Esophagus muscularis mucosa (tissue), 4 donors: ENCODE results near the gene MRO. TPM values are rescaled to one million over a fixed set of nuclear protein-coding genes. Genes with fewer than 3 reads are reported as not detected.

Experiments
- DNase-seq: peaks from one replicate; pipeline ENCODE4 v3.0.0-alpha.2; 2017; ENCODE audit errors: extremely low spot score
- H3K27ac ChIP-seq, 4 donors: fragments of 200-600 bp; sonication (generic); replicated peaks in 1 of 4; 1 replicate in 3 of 4; 2 replicates in 1 of 4; pipeline ENCODE4 v1.5.1; 2016 to 2019; ENCODE audit warnings: mild to moderate bottlenecking in 1 of 4
- H3K27me3 ChIP-seq, 4 donors: fragments of 200-600 bp; sonication (generic); one replicate each; pipeline versions ENCODE4 v1.5.1 to v1.6.0; 2016 to 2019
- H3K36me3 ChIP-seq, 4 donors: fragments of 200-600 bp; sonication (generic); one replicate each; pipeline ENCODE4 v1.5.1; 2016 to 2019
- H3K4me1 ChIP-seq, 4 donors: fragments of 200-600 bp; sonication (generic); one replicate each; pipeline ENCODE4 v1.5.1; 2016 to 2019
- H3K4me3 ChIP-seq, 4 donors: fragments of 200-600 bp; sonication (generic); 1 replicate in 2 of 4; 2 replicates in 2 of 4; pipeline ENCODE4 v1.5.1; 2016 to 2019; ENCODE audit warnings: mild to moderate bottlenecking in 4 of 4, moderate library complexity in 1 of 4
- H3K9me3 ChIP-seq, 4 donors: fragments of 200-600 bp; sonication (generic); 1 replicate in 3 of 4; 2 replicates in 1 of 4; pipeline ENCODE4 v1.5.1; 2016 to 2019
- EP300 ChIP-seq: sonication (generic); formaldehyde crosslinking; IDR thresholded peaks from one replicate; pipeline ENCODE4 v1.6.1; 2017; ENCODE audit warnings: antibody characterized with exemption
- POLR2A ChIP-seq: fragments of 450-650 bp; IDR thresholded peaks from one replicate; pipeline ENCODE4 v1.6.1; 2017; ENCODE audit warnings: antibody characterized with exemption, moderate library complexity, mild to moderate bottlenecking, low read depth
- POLR2AphosphoS5 ChIP-seq, 2 donors: sonication (generic); formaldehyde crosslinking; IDR thresholded peaks; one replicate each; pipeline ENCODE4 v1.6.1; 2017; ENCODE audit warnings: antibody characterized with exemption in 2 of 2
- WGBS: methylation state at CpG from one replicate; pipeline ENCODE4 v1.1.5; 2018; 5-methylcytosine and 5-hydroxymethylcytosine counted together
- intact Hi-C: fragments of 100-400 bp; cut with DNase I; formaldehyde crosslinking; loops from one replicate; pipeline ENCODE4 v1.15.1; 2023
- total RNA-seq, 4 donors: library from RNA; depleted of rRNA; stranded (reverse); fragments of >200 nt; gene quantifications; one replicate each; pipeline versions ENCODE4 v1.1.0 to v1.2.1, GENCODE V29; 2016
- TF ChIP-seq, protein P1 (sequence below), 3 experiments: fragments of 200-600 bp in 2 of 3; fragments of 450-650 bp in 1 of 3; sonication (generic) in 2 of 3; IDR thresholded peaks; one replicate each; pipeline ENCODE4 v1.5.1; 2017 to 2019; ENCODE audit warnings: antibody characterized with exemption in 3 of 3, mild to moderate bottlenecking in 2 of 3, moderate library complexity in 1 of 3

Gene MRO
- total RNA-seq, 4 donors from 2014 or later: 0.52 to 1.4 (median 0.83) TPM

DNA sequence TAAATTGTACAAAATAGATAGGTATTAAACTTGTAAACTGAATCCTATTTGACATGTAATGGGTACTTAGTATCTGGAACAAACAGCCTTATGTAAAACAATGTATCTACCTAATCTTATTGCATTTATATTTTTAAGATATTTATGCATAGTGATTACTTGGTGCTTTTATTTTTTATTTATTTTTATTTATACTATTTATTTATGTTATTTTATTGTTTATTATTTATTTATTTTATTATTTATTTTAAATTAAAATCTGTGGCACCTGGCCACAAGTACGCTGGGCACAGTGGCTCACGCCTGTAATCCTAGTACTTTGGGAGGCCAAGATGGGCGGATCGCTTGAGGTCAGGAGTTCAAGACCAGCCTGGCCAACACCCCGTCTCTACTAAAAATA lies 26.9 kb downstream of the MRO start:
- TF ChIP-seq POLR2AphosphoS5 (IDR thresholded peaks at IDR 0.05): no peak
- TF ChIP-seq EP300: no peak
- TF ChIP-seq POLR2A: no peak
- intact Hi-C loops: no loop called here
- H3K4me1 ChIP-seq: no peaks in the 10 kb centered on the region

DNA sequence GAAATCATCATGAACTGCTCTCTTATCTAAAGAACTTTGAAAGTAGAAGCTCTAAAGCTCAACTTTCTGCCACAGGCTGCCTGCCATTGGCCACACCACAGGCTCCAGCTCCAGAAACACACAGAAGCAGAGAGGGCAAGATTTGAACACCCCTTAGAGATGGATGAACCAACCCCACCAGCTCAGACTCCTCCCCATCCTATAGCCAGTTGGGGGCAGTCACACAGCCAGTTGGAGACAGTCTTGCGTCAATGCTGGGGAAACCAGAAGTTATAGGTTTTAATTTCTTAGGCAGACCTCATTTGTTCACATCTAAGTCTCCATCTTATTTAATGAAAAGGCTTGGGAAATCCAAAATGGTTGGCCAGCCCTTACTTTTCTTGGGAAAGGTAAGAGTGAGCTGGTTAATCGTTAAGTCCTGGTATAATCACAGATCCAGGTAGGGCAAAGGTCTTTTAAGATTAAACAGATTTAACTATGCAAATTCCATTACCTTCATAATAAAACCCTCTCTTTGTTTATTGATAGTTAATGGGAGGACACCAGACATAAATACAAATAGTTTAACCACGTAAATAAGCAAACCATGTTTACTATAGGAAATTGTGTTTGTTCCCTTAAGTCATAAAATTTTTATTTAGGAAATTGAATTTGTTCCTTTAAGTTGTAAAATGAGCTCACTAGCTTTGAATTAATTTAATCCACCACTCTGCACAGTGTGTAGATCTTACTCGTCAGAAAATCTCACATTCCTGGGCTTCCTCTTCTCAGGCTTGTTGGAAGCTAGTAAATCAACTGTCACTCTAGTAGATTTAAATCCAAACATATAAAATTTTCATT lies 28.0 kb downstream of the MRO start:
- no peak overlapping the region for H3K27ac ChIP-seq
- H3K4me1 ChIP-seq: no peaks in the 10 kb centered on the region
- TF ChIP-seq POLR2AphosphoS5 (IDR thresholded peaks at IDR 0.05): no peak
- TF ChIP-seq, protein P1, sequence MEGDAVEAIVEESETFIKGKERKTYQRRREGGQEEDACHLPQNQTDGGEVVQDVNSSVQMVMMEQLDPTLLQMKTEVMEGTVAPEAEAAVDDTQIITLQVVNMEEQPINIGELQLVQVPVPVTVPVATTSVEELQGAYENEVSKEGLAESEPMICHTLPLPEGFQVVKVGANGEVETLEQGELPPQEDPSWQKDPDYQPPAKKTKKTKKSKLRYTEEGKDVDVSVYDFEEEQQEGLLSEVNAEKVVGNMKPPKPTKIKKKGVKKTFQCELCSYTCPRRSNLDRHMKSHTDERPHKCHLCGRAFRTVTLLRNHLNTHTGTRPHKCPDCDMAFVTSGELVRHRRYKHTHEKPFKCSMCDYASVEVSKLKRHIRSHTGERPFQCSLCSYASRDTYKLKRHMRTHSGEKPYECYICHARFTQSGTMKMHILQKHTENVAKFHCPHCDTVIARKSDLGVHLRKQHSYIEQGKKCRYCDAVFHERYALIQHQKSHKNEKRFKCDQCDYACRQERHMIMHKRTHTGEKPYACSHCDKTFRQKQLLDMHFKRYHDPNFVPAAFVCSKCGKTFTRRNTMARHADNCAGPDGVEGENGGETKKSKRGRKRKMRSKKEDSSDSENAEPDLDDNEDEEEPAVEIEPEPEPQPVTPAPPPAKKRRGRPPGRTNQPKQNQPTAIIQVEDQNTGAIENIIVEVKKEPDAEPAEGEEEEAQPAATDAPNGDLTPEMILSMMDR (IDR thresholded peaks at IDR 0.05): no peak
- TF ChIP-seq EP300: no peak
- TF ChIP-seq POLR2A: no peak
- 85% methylated on average over 4 of the region's 4 CpGs for WGBS
- H3K27me3 ChIP-seq: no peaks in the 10 kb centered on the region
- H3K36me3 ChIP-seq: no peaks in the 10 kb centered on the region
- no peak for DNase-seq
- intact Hi-C loops: no loop called here
- no peaks in the 10 kb centered on the region for H3K9me3 ChIP-seq
- no peak overlapping the region for H3K4me3 ChIP-seq

More for the DNA sequence above, 26.9 kb downstream of the MRO start:
- 93% methylated on average over 5 of the region's 5 CpGs for WGBS
- Histone ChIP-seq H3K9me3 (no peaks in the 10 kb centered on the region), H3K4me3 (no peak overlapping the region), H3K36me3 (no peaks in the 10 kb centered on the region), H3K27ac (no peak overlapping the region), H3K27me3 (no peaks in the 10 kb centered on the region)
- DNase-seq: no peak

DNA sequence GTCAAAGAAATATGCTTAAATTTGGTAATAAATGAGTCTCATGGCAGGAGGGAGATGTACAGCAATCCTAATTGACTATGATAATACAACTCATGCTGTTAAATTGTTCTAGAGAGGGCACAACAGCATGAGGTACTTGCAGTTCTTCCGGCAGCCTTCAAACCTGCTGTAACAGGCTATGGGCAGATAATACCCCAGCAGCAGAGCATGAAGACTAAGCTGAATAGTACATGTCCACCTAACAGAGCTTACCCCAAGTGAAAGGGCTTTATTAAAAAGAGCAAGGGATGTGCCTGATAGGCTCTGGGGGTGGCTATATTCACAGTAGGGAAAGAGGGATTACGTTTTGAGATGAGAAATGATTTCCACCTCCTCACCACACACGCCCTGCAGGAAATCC lies 28.9 kb downstream of the MRO start:
- TF ChIP-seq, protein P1 (IDR thresholded peaks at IDR 0.05): no peak
- no peak for TF ChIP-seq POLR2A
- no peak for TF ChIP-seq POLR2AphosphoS5 (IDR thresholded peaks at IDR 0.05)
- TF ChIP-seq EP300: no peak
- Histone ChIP-seq H3K9me3 (no peaks in the 10 kb centered on the region), H3K27me3 (no peaks in the 10 kb centered on the region), H3K4me3 (no peak overlapping the region), H3K27ac (no peak overlapping the region), H3K4me1 (no peaks in the 10 kb centered on the region), H3K36me3 (no peaks in the 10 kb centered on the region)
- no peak for DNase-seq
- intact Hi-C loops: no loop called here
- 53% methylated on average over 3 of the region's 3 CpGs for WGBS

DNA sequence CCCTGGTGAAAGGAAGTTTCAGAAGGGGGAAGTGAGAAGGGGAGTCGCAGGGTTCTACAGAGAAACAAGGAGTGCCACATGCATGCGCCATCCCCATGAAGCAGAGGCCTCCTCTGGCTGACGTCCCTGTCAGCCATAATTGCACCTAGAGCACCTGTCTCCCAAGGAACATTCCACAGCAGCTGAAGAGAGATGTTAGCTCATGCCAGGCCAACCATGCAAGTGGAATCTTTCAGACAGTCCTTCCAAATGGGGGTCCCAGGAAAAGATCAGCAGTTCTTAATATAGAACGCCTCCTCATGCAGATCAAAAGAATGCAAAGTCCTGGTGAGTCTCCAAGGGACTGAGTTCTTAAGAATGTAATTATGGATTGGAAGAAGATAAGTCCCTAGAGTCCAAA lies 29.6 kb downstream of the MRO start:
- intact Hi-C loops: no loop called here
- TF ChIP-seq POLR2AphosphoS5 (IDR thresholded peaks at IDR 0.05): no peak
- no peak for TF ChIP-seq EP300
- TF ChIP-seq, protein P1 (IDR thresholded peaks at IDR 0.05): no peak
- no peak for TF ChIP-seq POLR2A
- Histone ChIP-seq H3K36me3 (no peaks in the 10 kb centered on the region), H3K27ac (no peak overlapping the region), H3K4me1 (no peaks in the 10 kb centered on the region), H3K4me3 (no peak overlapping the region), H3K27me3 (no peaks in the 10 kb centered on the region), H3K9me3 (no peaks in the 10 kb centered on the region)
- DNase-seq: peak; percentile 77
- WGBS: 61% methylated on average over 4 of the region's 4 CpGs

DNA sequence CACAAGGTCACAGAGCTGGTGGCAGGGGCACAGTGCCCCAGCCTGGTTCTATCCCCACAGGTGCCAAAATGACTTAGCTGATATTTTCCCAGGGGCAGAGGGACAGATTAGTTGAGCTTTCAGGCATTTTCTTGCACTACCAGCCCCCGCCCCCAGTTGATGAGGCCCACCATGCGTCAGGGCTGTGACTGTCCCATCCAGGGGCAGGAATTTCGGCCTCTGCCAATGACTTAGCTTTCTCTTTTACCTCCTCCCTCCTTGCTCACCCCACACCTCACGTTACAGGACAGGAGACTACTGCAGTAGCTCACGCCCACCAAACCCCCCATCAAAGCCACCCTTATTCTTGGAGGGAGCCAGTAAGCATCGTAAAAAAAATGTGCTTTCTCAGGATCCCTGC lies 31.5 kb downstream of the MRO start:
- 88% methylated on average over 6 of the region's 6 CpGs for WGBS
- H3K4me3 ChIP-seq: no peak overlapping the region
- H3K27me3 ChIP-seq: no peaks in the 10 kb centered on the region
- H3K4me1 ChIP-seq: no peaks in the 10 kb centered on the region
- no peak for TF ChIP-seq POLR2AphosphoS5 (IDR thresholded peaks at IDR 0.05)
- TF ChIP-seq EP300: no peak
- no peak for TF ChIP-seq POLR2A
- TF ChIP-seq, protein P1 (IDR thresholded peaks at IDR 0.05): no peak
- intact Hi-C loops: loop anchor here (10.0 kb wide), 1 partner anchor 123 kb away; no protein-coding TSS in a partner anchor
- no peak overlapping the region for H3K27ac ChIP-seq
- H3K36me3 ChIP-seq: no peaks in the 10 kb centered on the region
- no peaks in the 10 kb centered on the region for H3K9me3 ChIP-seq
- no peak for DNase-seq
